GM12891 (cell line): ENCODE data around the gene WWP2.

ENCODE experiments used
- PAX5 ChIP-seq: IDR thresholded peaks from 2 replicates; pipeline ENCODE4 v1.6.1; 2011; ENCODE audit warnings: low read length, moderate library complexity, mild to moderate bottlenecking; ENCODE audit not compliant: insufficient read depth, severe bottlenecking
- POLR2A ChIP-seq: IDR thresholded peaks from 2 replicates; pipeline ENCODE4 v1.6.1; 2011; ENCODE audit warnings: low read depth, low read length, control low read depth
- POLR2AphosphoS5 ChIP-seq: IDR thresholded peaks from 2 replicates; pipeline ENCODE4 v1.6.1; 2011; ENCODE audit warnings: low read depth, low read length, control low read depth
- SPI1 ChIP-seq: IDR thresholded peaks from 2 replicates; pipeline ENCODE4 v1.6.1; 2011; ENCODE audit warnings: low read depth, low read length, control low read depth
- TAF1 ChIP-seq: IDR thresholded peaks from 2 replicates; pipeline ENCODE4 v1.6.1; 2011; ENCODE audit warnings: low read depth, low read length, control low read depth

GRCh38 chr16:69936252-69936651, 174.1 kb downstream of the WWP2 start:
- TF ChIP-seq PAX5 = no peak
- TF ChIP-seq POLR2AphosphoS5 = no peak
- no peak for TF ChIP-seq POLR2A
- no peak for TF ChIP-seq SPI1
- TF ChIP-seq TAF1 = no peak
